GM18868 (cell line): ENCODE data around the gene EIF3J.

ENCODE experiments used
- ATAC-seq: cut with Tn5 transposase; IDR thresholded peaks from one replicate; pipeline ENCODE4 v1.9.1; 2021; ENCODE audit warnings: mild to moderate bottlenecking, moderate library complexity; ENCODE audit not compliant: unreplicated experiment

The EIF3J gene

GRCh38 chr15:44591326-44591725 is 54.4 kb downstream of the EIF3J start:
- no peak for ATAC-seq

GRCh38 chr15:44593042-44593736 is 56.2 kb downstream of the EIF3J start:
- ATAC-seq, result no peak

- no peak for ATAC-seq
These were observed 58.3 kb downstream of the EIF3J start for GRCh38 chr15:44595246-44595645.

GRCh38 chr15:44595656-44596510 is 58.9 kb downstream of the EIF3J start:
- peak; percentile 67 for ATAC-seq

- ATAC-seq, result no peak
These were observed 59.6 kb downstream of the EIF3J start for GRCh38 chr15:44596511-44597010.

- ATAC-seq, result no peak
These were observed 61.1 kb downstream of the EIF3J start for GRCh38 chr15:44598066-44598465.

GRCh38 chr15:44598892-44599291 is 61.9 kb downstream of the EIF3J start:
- no peak for ATAC-seq

GRCh38 chr15:44603126-44603525 is 66.2 kb downstream of the EIF3J start:
- ATAC-seq, result no peak

- ATAC-seq, result no peak
These were observed 69.8 kb downstream of the EIF3J start for GRCh38 chr15:44606740-44607139.
